Smooth muscle cell of the umbilical artery (primary cell): ENCODE measurements around the gene HAVCR2. TPM values are rescaled to one million over a fixed set of nuclear protein-coding genes. Genes with fewer than 3 reads are reported as not detected.

Source experiments
- total RNA-seq: library from RNA; depleted of rRNA; stranded (reverse); fragments of >200 nt; gene quantifications from 2 replicates; pipeline ENCODE4 v1.2.3, GENCODE V29; 2014

HAVCR2 gene
- 0.09 TPM in 1 of 2 replicates, not detected in the other for total RNA-seq

DNA sequence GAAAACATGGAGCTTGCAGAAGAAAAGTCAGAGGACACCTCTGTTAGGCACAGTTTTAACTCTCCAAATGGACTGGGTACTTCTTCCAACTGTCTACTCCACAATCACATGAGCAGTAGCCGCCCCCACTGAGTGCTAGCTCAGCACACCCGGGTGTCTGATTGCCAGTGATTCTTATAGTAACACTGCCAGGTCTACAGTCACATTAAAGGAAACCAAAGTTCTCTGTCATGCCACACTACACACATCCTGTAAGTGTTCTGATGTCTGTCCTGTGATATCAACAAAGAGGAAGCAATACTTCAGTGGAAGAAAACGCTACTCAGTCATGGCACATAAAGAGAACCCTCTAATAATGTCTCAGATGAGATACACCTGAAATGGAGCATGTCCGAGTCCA, at the start of gene HAVCR2:
HAVCR2 (minus strand) TSS at position 69 of the 400 bp plus-strand sequence; CDS start at position 8, 61 bp downstream.

GRCh38 chr5:157142317-157143126, 33.7 kb upstream of the HAVCR2 start, which contains the start of gene MED7:
Gene MED7, minus strand, starts transcription at chr5:157142865. Its CDS starts 3,434 bp downstream, at chr5:157139431.

GRCh38 chr5:157059093-157059539, 49.7 kb downstream of the HAVCR2 start, which contains the start of gene HAVCR1:
Gene HAVCR1, minus strand, starts transcription at chr5:157059116. Its CDS starts 1,173 bp downstream, at chr5:157057943.

Other genes starting within 250 kb of the HAVCR2 start
- gene TIMD4, start 145.8 kb downstream of the HAVCR2 start, total RNA-seq, result not detected in 2 replicates
- gene HAVCR1, start 49.9 kb downstream of the HAVCR2 start, total RNA-seq, result not detected in 2 replicates
- gene MED7, start 33.8 kb upstream of the HAVCR2 start, total RNA-seq, result 6.9 and 9.5 TPM in 2 replicates
- not detected in 2 replicates for gene GARIN3, start 57.2 kb upstream of the HAVCR2 start, total RNA-seq
- gene ITK, start 71.8 kb upstream of the HAVCR2 start, total RNA-seq, result under 0.01 TPM in 1 of 2 replicates, not detected in the other
- gene CYFIP2, start 157.1 kb upstream of the HAVCR2 start, total RNA-seq, result 18.7 and 40.6 TPM in 2 replicates